WTC11 (cell line): ENCODE data around the gene NCOA6.

Experiments used
- CREB1 ChIP-seq: sonication (generic); formaldehyde crosslinking; IDR thresholded peaks from 2 replicates; pipeline ENCODE4 v1.8.0; 2023; ENCODE audit warnings: mild to moderate bottlenecking, missing genetic modification reagents
- FOXJ3 ChIP-seq: sonication (generic); formaldehyde crosslinking; IDR thresholded peaks from 2 replicates; pipeline ENCODE4 v1.9.0; 2021; ENCODE audit warnings: missing genetic modification reagents, mild to moderate bottlenecking, borderline replicate concordance
- GABPB1 ChIP-seq: sonication (generic); formaldehyde crosslinking; IDR thresholded peaks from 2 replicates; pipeline ENCODE4 v1.8.1; 2023; ENCODE audit warnings: mild to moderate bottlenecking, missing genetic modification reagents
- KAT7 ChIP-seq: sonication (generic); formaldehyde crosslinking; IDR thresholded peaks from 2 replicates; pipeline ENCODE4 v1.8.1; 2023; ENCODE audit warnings: missing genetic modification reagents, mild to moderate bottlenecking, borderline replicate concordance
- TEAD4 ChIP-seq: sonication (generic); formaldehyde crosslinking; IDR thresholded peaks from 2 replicates; pipeline ENCODE4 v1.8.0; 2022; ENCODE audit warnings: mild to moderate bottlenecking, missing genetic modification reagents
- ZBTB21 ChIP-seq: sonication (generic); formaldehyde crosslinking; IDR thresholded peaks from 2 replicates; pipeline ENCODE4 v1.8.1; 2023; ENCODE audit warnings: mild to moderate bottlenecking, missing genetic modification reagents, borderline replicate concordance
- TF ChIP-seq, protein P1 (sequence below): sonication (generic); formaldehyde crosslinking; IDR thresholded peaks from 2 replicates; pipeline ENCODE4 v1.8.1; 2022; ENCODE audit warnings: low read depth, mild to moderate bottlenecking, moderate library complexity, missing genetic modification reagents, borderline replicate concordance
- TF ChIP-seq, protein P2 (sequence below): fragments of 200-600 bp; IDR thresholded peaks from 2 replicates; pipeline ENCODE4 v1.8.0; 2022; ENCODE audit warnings: antibody characterized with exemption
- TF ChIP-seq, protein P3 (sequence below): sonication (generic); formaldehyde crosslinking; IDR thresholded peaks from 2 replicates; pipeline ENCODE4 v1.8.0; 2023; ENCODE audit warnings: missing genetic modification reagents
- TF ChIP-seq, protein P4 (sequence below): sonication (generic); formaldehyde crosslinking; conservative IDR thresholded peaks from 2 replicates; pipeline ENCODE4 v1.8.1; 2022; ENCODE audit warnings: mild to moderate bottlenecking, missing genetic modification reagents
- TF ChIP-seq, protein P5 (sequence below): sonication (generic); formaldehyde crosslinking; IDR thresholded peaks from 2 replicates; pipeline ENCODE4 v1.8.0; 2022; ENCODE audit warnings: mild to moderate bottlenecking, missing genetic modification reagents
- TF ChIP-seq, protein P6 (sequence below): fragments of 250-450 bp; sonication (Bioruptor Pico); IDR thresholded peaks from 2 replicates; pipeline ENCODE4 v1.9.0; 2021; ENCODE audit warnings: mild to moderate bottlenecking
- TF ChIP-seq, protein P7 (sequence below): sonication (generic); formaldehyde crosslinking; IDR thresholded peaks from 2 replicates; pipeline ENCODE4 v1.8.0; 2022; ENCODE audit warnings: mild to moderate bottlenecking, missing genetic modification reagents

DNA sequence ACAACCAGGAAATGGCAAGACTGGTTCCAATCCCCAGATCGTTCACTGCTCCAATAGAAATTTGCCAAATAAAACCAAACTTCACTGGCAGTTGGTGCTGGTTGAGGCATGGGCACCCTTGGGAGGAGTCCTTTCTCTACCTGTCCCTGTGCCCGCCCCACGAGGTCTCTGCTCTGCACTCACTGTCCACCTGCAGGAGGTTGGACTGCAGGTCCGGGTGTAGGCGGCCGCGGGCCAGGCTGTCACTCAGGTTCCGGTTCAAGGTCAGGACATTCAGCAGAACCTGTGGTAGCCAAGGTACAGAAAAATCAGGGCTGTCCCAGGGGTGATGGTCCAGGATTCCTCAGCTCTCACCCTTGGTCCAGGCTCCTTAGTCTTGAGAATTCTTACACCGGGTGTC lies 24.3 kb upstream of the NCOA6 start:
- TF ChIP-seq, protein P1, sequence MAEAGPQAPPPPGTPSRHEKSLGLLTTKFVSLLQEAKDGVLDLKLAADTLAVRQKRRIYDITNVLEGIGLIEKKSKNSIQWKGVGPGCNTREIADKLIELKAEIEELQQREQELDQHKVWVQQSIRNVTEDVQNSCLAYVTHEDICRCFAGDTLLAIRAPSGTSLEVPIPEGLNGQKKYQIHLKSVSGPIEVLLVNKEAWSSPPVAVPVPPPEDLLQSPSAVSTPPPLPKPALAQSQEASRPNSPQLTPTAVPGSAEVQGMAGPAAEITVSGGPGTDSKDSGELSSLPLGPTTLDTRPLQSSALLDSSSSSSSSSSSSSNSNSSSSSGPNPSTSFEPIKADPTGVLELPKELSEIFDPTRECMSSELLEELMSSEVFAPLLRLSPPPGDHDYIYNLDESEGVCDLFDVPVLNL (CRISPR knock-in tag) = no peak
- TF ChIP-seq KAT7 (CRISPR knock-in tag) (no peak), GABPB1 (CRISPR knock-in tag) (no peak), FOXJ3 (CRISPR knock-in tag) (no peak), TEAD4 (CRISPR knock-in tag) (no peak), CREB1 (no peak), ZBTB21 (CRISPR knock-in tag) (no peak)
- TF ChIP-seq, protein P2, sequence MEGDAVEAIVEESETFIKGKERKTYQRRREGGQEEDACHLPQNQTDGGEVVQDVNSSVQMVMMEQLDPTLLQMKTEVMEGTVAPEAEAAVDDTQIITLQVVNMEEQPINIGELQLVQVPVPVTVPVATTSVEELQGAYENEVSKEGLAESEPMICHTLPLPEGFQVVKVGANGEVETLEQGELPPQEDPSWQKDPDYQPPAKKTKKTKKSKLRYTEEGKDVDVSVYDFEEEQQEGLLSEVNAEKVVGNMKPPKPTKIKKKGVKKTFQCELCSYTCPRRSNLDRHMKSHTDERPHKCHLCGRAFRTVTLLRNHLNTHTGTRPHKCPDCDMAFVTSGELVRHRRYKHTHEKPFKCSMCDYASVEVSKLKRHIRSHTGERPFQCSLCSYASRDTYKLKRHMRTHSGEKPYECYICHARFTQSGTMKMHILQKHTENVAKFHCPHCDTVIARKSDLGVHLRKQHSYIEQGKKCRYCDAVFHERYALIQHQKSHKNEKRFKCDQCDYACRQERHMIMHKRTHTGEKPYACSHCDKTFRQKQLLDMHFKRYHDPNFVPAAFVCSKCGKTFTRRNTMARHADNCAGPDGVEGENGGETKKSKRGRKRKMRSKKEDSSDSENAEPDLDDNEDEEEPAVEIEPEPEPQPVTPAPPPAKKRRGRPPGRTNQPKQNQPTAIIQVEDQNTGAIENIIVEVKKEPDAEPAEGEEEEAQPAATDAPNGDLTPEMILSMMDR = no peak
- TF ChIP-seq, protein P3, sequence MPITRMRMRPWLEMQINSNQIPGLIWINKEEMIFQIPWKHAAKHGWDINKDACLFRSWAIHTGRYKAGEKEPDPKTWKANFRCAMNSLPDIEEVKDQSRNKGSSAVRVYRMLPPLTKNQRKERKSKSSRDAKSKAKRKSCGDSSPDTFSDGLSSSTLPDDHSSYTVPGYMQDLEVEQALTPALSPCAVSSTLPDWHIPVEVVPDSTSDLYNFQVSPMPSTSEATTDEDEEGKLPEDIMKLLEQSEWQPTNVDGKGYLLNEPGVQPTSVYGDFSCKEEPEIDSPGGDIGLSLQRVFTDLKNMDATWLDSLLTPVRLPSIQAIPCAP (CRISPR knock-in tag) = no peak
- TF ChIP-seq, protein P4, sequence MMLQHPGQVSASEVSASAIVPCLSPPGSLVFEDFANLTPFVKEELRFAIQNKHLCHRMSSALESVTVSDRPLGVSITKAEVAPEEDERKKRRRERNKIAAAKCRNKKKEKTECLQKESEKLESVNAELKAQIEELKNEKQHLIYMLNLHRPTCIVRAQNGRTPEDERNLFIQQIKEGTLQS (CRISPR knock-in tag) = no peak
- TF ChIP-seq, protein P5, sequence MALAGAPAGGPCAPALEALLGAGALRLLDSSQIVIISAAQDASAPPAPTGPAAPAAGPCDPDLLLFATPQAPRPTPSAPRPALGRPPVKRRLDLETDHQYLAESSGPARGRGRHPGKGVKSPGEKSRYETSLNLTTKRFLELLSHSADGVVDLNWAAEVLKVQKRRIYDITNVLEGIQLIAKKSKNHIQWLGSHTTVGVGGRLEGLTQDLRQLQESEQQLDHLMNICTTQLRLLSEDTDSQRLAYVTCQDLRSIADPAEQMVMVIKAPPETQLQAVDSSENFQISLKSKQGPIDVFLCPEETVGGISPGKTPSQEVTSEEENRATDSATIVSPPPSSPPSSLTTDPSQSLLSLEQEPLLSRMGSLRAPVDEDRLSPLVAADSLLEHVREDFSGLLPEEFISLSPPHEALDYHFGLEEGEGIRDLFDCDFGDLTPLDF (CRISPR knock-in tag) = no peak
- TF ChIP-seq, protein P6, sequence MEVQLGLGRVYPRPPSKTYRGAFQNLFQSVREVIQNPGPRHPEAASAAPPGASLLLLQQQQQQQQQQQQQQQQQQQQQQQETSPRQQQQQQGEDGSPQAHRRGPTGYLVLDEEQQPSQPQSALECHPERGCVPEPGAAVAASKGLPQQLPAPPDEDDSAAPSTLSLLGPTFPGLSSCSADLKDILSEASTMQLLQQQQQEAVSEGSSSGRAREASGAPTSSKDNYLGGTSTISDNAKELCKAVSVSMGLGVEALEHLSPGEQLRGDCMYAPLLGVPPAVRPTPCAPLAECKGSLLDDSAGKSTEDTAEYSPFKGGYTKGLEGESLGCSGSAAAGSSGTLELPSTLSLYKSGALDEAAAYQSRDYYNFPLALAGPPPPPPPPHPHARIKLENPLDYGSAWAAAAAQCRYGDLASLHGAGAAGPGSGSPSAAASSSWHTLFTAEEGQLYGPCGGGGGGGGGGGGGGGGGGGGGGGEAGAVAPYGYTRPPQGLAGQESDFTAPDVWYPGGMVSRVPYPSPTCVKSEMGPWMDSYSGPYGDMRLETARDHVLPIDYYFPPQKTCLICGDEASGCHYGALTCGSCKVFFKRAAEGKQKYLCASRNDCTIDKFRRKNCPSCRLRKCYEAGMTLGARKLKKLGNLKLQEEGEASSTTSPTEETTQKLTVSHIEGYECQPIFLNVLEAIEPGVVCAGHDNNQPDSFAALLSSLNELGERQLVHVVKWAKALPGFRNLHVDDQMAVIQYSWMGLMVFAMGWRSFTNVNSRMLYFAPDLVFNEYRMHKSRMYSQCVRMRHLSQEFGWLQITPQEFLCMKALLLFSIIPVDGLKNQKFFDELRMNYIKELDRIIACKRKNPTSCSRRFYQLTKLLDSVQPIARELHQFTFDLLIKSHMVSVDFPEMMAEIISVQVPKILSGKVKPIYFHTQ (CRISPR knock-in tag) = no peak
- TF ChIP-seq, protein P7, sequence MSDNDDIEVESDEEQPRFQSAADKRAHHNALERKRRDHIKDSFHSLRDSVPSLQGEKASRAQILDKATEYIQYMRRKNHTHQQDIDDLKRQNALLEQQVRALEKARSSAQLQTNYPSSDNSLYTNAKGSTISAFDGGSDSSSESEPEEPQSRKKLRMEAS = no peak
